ENCODE measurements around the gene ATP5PF. TPM values are rescaled to one million over a fixed set of nuclear protein-coding genes. Genes with fewer than 3 reads are reported as not detected.
"Not testable (repeated sequence)": the region's sequence is repeated elsewhere in the genome, so short reads cannot be mapped to it uniquely, and the experiment has no call there.

The ATP5PF gene
- 71.3 TPM for total RNA-seq
- polyA plus RNA-seq, result 276 TPM

- Histone ChIP-seq H3K36me3 (ENCODE audit: insufficient read depth) (no peaks in the 10 kb centered on the region), H3K4me1 (ENCODE audit: insufficient read depth) (peaks cover 2% of the 10 kb centered on the region), H3K4me3 (ENCODE audit: low read depth, low read length) (peak within 1 kb of the TSS; percentile 85), H3K27ac (ENCODE audit: low read depth) (peak within 1 kb of the TSS; percentile 95)
- peak; percentile 95 for DNase-seq (ENCODE audit: extremely low spot score)
- under 1% methylated on average over 64 of the region's 64 CpGs for WGBS
Measured at GRCh38 chr21:25734904-25735645, at the start of gene ATP5PF, which contains the start of gene GABPA. TSS of gene ATP5PF (minus strand) at chr21:25734904. CDS start at chr21:25729794, 5,110 bp downstream. TSS of gene GABPA (plus strand) at chr21:25734972. CDS start at chr21:25741599, 6,627 bp downstream.

DNA sequence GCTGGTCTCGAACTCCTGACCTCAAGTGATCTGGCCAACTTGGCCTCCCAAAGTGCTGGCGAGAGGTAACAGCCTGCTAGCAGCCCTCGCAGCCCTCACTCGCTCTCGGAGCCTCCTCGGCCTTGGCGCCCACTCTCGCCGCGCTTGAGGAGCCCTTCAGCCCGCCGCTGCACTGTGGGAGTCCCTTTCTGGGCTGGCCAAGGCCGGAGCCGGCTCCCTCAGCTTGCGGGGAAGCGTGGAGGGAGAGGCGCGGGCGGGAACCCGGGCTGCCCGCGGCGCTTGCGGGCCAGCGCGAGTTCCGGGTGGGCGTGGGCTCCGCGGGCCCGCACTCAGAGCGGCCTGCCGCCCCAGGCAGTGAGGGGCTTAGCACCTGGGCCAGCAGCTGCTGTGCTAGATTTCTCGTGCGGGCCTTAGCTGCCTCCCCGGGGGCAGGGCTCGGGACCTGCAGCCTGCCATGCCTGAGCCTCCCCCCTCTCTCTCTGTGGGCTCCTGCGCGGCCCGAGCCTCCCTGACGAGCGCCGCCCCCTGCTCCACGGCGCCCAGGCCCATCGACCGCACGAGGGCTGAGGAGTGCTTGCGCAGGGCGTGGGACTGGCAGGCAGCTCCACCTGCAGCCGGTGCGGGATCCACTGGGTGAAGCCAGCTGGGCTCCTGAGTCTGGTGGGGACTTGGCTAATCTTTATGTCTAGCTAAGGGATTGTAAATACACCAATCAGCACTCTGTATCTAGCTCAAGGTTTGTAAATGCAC, 43.6 kb upstream of the ATP5PF start:
- H3K4me1 ChIP-seq (ENCODE audit: insufficient read depth); H3K4me3 ChIP-seq (ENCODE audit: low read depth, low read length); H3K36me3 ChIP-seq (ENCODE audit: insufficient read depth); DNase-seq (ENCODE audit: extremely low spot score); H3K27ac ChIP-seq (ENCODE audit: low read depth): not testable (repeated sequence)
- WGBS, result 93% methylated on average over 52 of the region's 52 CpGs

DNA sequence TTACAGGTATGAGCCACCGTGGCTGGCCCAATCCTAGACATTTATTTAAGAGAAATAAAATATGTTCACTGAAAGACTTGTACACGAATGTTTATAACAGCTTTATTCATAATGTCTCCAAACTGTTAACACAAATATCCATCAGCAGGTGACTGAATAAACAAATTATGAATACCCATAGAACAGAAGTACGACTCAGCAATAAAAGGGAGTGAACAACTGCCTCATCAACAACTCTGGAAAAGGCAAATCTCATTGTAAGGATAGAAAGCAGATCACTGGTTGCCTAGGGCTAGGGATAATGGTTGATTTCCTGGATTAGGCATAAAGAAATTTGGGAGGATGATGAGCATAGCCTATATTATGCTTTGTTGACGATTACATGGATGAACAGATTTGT, 41.7 kb upstream of the ATP5PF start:
- 72% methylated on average over 4 of the region's 4 CpGs for WGBS
- no peak overlapping the region for H3K27ac ChIP-seq (ENCODE audit: low read depth)
- H3K4me1 ChIP-seq (ENCODE audit: insufficient read depth), result no peaks in the 10 kb centered on the region
- DNase-seq (ENCODE audit: extremely low spot score), result no peak
- H3K36me3 ChIP-seq (ENCODE audit: insufficient read depth), result no peaks in the 10 kb centered on the region
- no peak overlapping the region for H3K4me3 ChIP-seq (ENCODE audit: low read depth, low read length)

GRCh38 chr21:25772686-25773085, 38.0 kb upstream of the ATP5PF start:
- Histone ChIP-seq H3K4me1 (ENCODE audit: insufficient read depth) (no peaks in the 10 kb centered on the region), H3K36me3 (ENCODE audit: insufficient read depth) (no peaks in the 10 kb centered on the region), H3K4me3 (ENCODE audit: low read depth, low read length) (no peak overlapping the region), H3K27ac (ENCODE audit: low read depth) (no peak overlapping the region)
- 47% methylated on average over 2 of the region's 2 CpGs for WGBS
- DNase-seq (ENCODE audit: extremely low spot score), result no peak

DNA sequence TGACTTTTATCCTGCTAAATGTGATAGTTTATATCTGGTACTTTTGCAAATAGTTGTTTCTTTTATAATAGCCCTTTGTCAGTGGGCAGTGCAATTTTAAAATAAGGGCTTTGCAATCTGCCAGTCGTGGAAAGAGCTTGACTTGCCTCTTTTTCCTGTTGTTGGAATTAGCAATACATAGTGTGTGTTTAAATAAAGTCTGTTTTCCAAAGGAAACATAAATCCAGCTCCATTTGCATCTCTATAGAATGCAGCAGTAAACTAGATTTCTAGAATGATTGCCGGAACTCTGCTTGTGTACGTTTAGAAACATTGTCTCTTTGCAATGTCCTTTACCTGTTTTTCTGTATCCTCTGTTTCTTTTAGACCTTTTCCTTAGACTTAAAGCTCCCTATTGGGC, 33.2 kb upstream of the ATP5PF start:
- no peaks in the 10 kb centered on the region for H3K4me1 ChIP-seq (ENCODE audit: insufficient read depth)
- no peak overlapping the region for H3K4me3 ChIP-seq (ENCODE audit: low read depth, low read length)
- 66% methylated on average over 3 of the region's 3 CpGs for WGBS
- DNase-seq (ENCODE audit: extremely low spot score), result no peak
- peaks cover 3% of the 10 kb centered on the region for H3K36me3 ChIP-seq (ENCODE audit: insufficient read depth)
- H3K27ac ChIP-seq (ENCODE audit: low read depth), result no peak overlapping the region

DNA sequence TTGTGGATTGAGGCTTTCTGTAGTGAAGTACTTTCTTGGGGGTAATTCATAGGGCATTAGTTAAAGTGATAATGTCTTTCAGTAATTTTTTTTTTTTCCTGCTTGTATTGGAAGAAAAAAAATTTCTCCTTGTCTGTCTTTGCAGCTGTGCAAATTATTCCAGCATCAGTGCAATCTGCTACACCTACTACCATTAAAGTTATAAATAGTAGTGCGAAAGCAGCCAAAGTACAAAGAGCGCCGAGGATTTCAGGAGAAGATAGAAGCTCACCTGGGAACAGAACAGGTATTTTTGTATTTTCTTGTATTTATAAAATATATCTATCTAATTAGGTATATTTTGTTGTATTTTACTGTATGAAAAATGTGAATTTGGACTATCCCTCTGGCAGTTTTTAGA, 29.4 kb upstream of the ATP5PF start:
- 95% methylated on average over 3 of the region's 3 CpGs for WGBS
- H3K36me3 ChIP-seq (ENCODE audit: insufficient read depth), result peaks cover 8% of the 10 kb centered on the region
- DNase-seq (ENCODE audit: extremely low spot score), result no peak

GRCh38 chr21:25760677-25761076, 26.0 kb upstream of the ATP5PF start:
- Histone ChIP-seq H3K4me3 (ENCODE audit: low read depth, low read length) (no peak overlapping the region), H3K27ac (ENCODE audit: low read depth) (no peak overlapping the region), H3K4me1 (ENCODE audit: insufficient read depth) (peaks cover 1% of the 10 kb centered on the region), H3K36me3 (ENCODE audit: insufficient read depth) (peaks cover 8% of the 10 kb centered on the region)
- no peak for DNase-seq (ENCODE audit: extremely low spot score)
- WGBS, result 91% methylated on average over 1 of the region's 1 CpG

More for the DNA sequence above, 29.4 kb upstream of the ATP5PF start:
- no peak overlapping the region for H3K27ac ChIP-seq (ENCODE audit: low read depth)
- H3K4me3 ChIP-seq (ENCODE audit: low read depth, low read length), result no peak overlapping the region
- H3K4me1 ChIP-seq (ENCODE audit: insufficient read depth), result peaks cover 1% of the 10 kb centered on the region

DNA sequence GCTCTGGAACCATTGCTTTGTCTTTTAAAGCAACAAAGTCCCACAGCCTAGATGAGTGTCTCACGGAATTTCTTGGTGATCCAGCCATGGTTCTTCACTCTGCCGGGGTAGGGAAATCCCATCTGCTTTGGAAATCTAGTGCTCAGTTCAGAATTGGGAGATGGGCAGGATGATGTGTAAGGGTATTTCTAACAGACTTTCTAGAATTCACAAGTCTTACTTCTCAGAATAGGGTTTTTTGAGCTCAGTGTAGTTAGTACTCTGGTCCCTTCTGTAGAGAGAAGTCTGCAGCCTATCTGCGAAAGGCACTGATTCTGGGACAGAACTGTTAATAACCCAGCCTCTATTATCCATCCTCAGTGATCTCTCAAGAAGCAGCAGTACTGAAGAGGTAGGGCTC, 25.4 kb upstream of the ATP5PF start:
- peaks cover 8% of the 10 kb centered on the region for H3K36me3 ChIP-seq (ENCODE audit: insufficient read depth)
- H3K27ac ChIP-seq (ENCODE audit: low read depth), result no peak overlapping the region
- H3K4me3 ChIP-seq (ENCODE audit: low read depth, low read length), result no peak overlapping the region
- no peak for DNase-seq (ENCODE audit: extremely low spot score)
- WGBS, result 98% methylated on average over 3 of the region's 3 CpGs
- H3K4me1 ChIP-seq (ENCODE audit: insufficient read depth), result peaks cover 1% of the 10 kb centered on the region

DNA sequence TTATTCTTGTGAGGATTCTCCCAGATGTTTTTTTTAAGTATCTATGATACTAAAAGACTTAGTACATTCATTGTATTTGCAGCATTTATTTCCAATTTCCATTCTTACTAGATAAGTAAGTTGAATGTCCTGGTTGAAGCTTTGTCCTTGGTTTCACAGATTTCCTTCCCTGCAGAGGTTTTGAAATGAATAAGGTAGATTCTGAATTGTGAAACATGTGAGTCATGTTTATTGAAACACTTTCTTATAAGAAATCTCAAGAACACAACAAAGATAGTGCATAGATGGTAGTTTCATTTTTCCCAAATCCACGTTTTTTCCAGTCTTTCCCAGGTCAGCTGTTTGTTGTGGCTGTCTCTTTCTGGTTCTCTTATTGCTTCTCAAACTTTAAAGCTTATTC, 24.9 kb upstream of the ATP5PF start:
- Histone ChIP-seq H3K27ac (ENCODE audit: low read depth) (no peak overlapping the region), H3K4me1 (ENCODE audit: insufficient read depth) (peaks cover 1% of the 10 kb centered on the region), H3K36me3 (ENCODE audit: insufficient read depth) (peaks cover 8% of the 10 kb centered on the region), H3K4me3 (ENCODE audit: low read depth, low read length) (no peak overlapping the region)
- DNase-seq (ENCODE audit: extremely low spot score), result no peak
- 73% methylated on average over 1 of the region's 1 CpG for WGBS

DNA sequence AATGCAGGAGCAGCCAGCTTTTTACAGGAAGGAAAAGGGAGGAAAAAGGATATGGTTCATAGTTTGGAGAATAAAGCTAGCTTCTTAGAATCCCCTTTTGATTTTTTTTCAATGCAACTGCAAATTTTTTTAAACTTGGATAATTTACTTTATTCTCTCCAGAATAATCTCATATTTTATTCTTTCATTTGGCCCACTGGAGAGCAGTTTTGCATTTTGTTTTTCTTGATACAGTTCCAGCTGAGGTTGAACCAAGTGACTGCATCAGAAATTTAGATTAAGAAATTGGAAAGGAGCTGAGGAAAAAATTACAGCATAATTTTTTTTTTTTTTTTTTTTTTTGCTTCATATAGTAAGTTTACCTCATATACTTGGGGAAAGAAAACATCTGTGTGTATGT, 22.8 kb upstream of the ATP5PF start:
- H3K36me3 ChIP-seq (ENCODE audit: insufficient read depth), result peaks cover 5% of the 10 kb centered on the region

DNA sequence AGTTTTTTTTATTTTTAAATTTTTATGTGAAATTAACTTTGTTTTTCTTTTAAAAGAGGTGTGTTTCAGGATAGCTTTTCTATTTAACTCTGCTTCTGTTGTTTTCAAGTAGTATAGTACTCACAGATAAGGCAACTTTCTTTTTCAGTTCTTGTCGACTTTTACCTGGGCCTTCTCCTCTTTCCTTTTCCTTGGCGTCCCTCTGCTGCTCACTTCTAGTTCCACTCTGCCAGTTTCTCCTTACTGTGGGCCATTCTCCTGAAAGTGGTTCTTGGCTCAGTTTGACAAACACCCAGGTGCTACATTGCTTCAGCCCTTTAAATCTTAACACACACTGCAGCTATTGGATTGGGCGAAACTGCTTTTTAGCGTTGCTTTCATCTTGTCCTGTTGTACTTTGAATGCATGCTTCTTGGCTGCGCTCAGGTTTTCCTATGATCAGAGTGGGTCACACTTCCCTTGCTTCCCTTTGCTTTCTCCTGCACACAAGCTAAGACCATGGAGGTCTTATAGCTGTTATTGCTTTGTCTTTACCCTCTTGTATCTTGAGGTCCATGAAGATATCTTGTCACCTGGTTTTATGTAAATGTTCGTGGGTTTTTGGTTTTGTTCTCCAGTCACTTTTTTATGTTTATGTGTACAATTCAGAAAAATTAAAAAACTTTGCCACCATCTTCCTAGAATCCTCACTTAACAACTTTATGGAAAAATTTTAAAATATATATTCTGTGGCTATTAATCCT, 21.7 kb upstream of the ATP5PF start:
- no peak overlapping the region for H3K27ac ChIP-seq (ENCODE audit: low read depth)
- no peak overlapping the region for H3K4me3 ChIP-seq (ENCODE audit: low read depth, low read length)
- H3K4me1 ChIP-seq (ENCODE audit: insufficient read depth), result peaks cover 1% of the 10 kb centered on the region
- DNase-seq (ENCODE audit: extremely low spot score), result no peak
- H3K36me3 ChIP-seq (ENCODE audit: insufficient read depth), result peaks cover 5% of the 10 kb centered on the region
- 84% methylated on average over 6 of the region's 6 CpGs for WGBS

More for the DNA sequence above, 22.8 kb upstream of the ATP5PF start:
- H3K4me3 ChIP-seq (ENCODE audit: low read depth, low read length), result no peak overlapping the region
- peaks cover 1% of the 10 kb centered on the region for H3K4me1 ChIP-seq (ENCODE audit: insufficient read depth)
- DNase-seq (ENCODE audit: extremely low spot score), result no peak
- no peak overlapping the region for H3K27ac ChIP-seq (ENCODE audit: low read depth)

DNA sequence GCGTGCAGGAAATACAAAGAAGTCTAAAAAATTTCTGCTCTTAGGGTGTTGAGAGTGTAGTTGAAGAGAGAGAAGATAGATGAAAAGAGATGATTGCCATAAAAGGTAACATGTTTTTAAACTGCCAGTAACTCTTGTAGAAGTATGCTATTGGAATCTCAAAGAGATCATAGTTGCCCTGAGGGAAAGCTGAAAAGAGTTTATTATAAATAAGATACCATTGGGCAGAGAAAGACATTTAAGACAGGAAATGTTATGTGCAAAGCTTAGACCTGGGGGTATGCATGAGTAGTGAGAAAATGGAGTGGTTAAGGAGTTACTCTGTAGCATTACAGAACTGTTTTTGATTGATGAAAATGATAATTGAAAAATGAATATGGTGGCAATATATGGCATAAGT, 17.7 kb upstream of the ATP5PF start:
- Histone ChIP-seq H3K4me3 (ENCODE audit: low read depth, low read length) (no peak overlapping the region), H3K36me3 (ENCODE audit: insufficient read depth) (peaks cover 1% of the 10 kb centered on the region), H3K4me1 (ENCODE audit: insufficient read depth) (no peaks in the 10 kb centered on the region), H3K27ac (ENCODE audit: low read depth) (no peak overlapping the region)
- 94% methylated on average over 1 of the region's 1 CpG for WGBS
- DNase-seq (ENCODE audit: extremely low spot score), result no peak

GRCh38 chr21:25750085-25750484, 15.4 kb upstream of the ATP5PF start:
- peaks cover 1% of the 10 kb centered on the region for H3K36me3 ChIP-seq (ENCODE audit: insufficient read depth)
- H3K4me3 ChIP-seq (ENCODE audit: low read depth, low read length), result no peak overlapping the region
- WGBS, result 83% methylated on average over 6 of the region's 6 CpGs
- H3K4me1 ChIP-seq (ENCODE audit: insufficient read depth), result no peaks in the 10 kb centered on the region
- DNase-seq (ENCODE audit: extremely low spot score), result no peak
- H3K27ac ChIP-seq (ENCODE audit: low read depth), result no peak overlapping the region

All from urinary bladder (tissue), 4 donors.